Stimulated activated CD4-positive, alpha-beta T cell treated with anti-CD3 and anti-CD28 coated beads, TNF-alpha, amount 100 ng/mL, for 1 hour (primary cell): ENCODE measurements around the gene SPTA1.

ENCODE experiments used
- DNase-seq, 3 donors: peaks; one replicate each; pipeline ENCODE4 v3.0.0-alpha.2; 2020; ENCODE audit warnings: low read depth in 3 of 3, low spot score in 1 of 3

Gene SPTA1

DNA sequence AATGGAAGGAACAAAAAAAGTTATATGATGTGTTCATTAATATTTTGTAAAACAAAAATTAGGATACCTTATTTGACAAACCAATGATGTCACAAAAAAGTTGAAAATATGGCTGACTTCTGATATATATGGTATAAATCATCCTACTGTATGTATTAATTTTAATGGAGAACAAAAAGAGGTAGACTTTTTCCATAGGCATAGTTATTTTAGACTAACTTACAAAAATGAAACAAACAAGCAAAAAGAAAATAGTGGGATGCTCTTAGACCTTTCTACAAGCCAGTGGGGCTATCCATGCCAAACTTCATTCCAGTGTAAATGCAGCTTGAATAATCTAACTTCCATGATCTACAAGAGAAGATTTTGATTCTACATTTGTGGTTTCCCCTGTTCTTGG, 522 bp upstream of the SPTA1 start:
- DNase-seq, result no peak

DNA sequence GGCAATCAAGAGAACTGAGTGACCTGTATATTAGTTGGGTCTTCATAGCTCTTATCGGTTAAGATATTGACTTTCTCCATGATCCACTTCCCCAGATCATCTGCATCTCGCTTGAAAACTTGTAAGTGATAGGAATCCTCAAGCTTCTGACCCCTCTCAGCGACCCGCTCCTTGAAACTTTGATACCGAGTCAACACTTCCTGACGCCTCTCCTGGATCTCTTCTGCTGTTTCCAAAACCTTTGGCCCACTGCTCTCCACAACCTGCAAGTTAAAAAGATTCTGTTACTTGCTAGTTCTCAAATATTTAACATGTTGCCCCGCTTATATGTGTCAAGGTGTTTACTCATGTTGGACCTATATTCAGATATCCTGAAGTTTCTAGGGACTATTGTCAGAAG, 1.4 kb downstream of the SPTA1 start:
- DNase-seq, result no peak

DNA sequence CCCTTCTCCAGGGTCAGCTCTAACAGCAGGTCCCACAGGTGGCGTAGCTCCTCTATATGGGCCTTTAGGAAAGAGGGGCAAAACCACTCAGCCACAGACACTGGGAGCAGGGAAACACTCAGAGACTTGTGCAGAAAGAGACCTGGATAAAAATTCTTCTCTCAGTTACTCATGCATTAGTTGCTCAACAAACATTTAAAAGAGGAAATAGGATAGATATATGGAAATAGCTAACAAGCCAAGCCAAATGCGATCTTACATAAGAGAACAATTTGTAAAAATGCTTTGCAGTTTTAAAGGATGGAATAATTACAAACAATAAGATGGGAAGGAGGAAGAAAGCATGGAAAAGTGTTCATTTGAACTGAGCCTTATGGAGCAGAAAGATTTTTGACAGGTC, 4.9 kb downstream of the SPTA1 start:
- no peak for DNase-seq

- no peak for DNase-seq
Observed at GRCh38 chr1:158679289-158679688, 7.2 kb downstream of the SPTA1 start.

DNA sequence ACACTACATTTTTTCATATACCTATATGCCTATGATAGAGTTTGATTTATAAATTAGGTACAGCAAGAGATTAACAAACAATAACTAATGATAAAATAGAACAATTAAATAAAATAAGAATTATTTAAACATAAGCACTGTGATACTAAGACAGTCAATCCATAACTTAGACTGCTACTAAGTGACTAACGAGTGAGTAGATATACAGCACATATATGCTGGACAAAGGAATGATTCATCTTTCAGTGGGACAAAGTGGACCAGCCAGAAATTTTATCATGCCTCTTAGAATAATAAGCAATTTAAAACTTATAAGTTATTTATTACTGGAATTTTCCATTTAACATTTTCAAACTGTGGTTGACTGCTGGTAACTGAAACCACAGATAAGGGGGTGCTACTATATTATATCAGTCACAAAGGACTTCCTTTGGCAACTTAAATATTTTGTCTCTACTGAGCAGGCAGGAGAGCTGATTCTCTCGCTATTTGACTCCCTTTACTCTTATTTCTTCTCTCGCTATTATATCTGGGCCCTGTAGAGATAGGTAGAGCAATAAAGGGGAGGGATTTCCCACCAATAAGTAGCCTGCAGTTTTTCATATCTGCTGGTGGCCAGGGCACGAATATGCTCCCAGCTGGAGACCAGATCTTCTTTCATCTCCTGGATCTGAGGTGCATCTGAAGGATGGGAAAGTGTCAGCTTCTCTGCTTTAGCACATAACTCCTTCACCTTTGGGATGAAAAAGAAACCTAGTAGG, 10.8 kb downstream of the SPTA1 start:
- no peak for DNase-seq

- no peak for DNase-seq
Observed at GRCh38 chr1:158674302-158674701, 12.2 kb downstream of the SPTA1 start.

DNA sequence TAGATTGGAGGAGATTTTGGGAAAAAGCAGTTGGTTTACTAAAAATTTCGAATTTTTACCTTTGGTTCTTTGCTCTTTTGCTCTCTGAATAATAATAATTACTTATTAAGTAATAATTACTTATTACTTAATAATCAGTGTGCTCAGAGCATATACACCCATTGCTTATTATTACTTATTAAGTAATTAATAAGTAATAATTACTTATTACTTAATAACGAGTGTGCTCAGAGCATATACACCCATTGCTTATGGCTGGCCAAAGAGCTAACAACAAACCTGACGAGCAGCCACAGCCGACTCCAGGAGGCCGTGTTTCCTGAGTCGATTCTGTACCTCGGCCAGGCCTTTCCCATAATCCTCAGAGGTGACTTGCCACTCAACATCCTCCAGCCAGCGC, 20.5 kb downstream of the SPTA1 start:
- no peak for DNase-seq

- DNase-seq, result no peak
Observed at GRCh38 chr1:158654571-158654970, 31.9 kb downstream of the SPTA1 start.

DNA sequence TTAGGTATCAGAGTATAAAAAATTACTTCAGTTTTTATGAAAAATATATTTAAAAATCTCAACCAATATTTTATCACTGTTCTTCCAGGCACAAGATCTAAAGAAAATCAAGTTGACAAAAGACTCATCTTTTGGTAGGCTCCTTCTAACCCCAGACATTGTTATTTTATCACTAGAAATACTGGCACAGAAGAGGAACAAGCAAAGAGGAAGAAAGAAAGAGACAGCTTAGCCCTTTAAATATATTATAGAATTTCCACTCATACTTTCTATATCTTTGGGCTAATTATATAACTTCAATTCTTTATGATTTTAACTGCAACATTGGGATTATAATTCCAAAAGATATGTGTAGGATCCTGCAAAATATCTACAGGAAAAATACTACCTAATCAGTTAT, 32.4 kb downstream of the SPTA1 start:
- no peak for DNase-seq

- no peak for DNase-seq
Observed at GRCh38 chr1:158652721-158653334, 33.7 kb downstream of the SPTA1 start.

GRCh38 chr1:158649052-158649451, 37.5 kb downstream of the SPTA1 start:
- no peak for DNase-seq

DNA sequence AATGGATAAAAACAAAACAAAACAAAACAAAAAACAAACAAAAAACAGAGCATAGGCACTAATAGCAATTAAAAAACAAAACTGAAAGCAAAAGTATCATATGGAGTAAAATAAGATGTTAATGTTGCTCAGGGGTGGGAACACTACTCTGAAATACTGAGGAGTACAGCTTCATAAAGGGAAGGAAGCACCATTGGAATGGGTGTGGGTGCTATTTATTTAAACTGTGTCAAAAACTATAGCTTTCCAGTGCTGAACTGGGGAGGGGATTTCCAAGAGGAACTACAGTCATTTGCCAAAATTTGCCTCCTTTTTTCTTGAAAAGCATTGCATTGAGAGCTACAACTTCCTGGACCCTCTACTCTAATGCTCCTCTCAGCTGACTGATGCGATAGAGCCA, 40.0 kb downstream of the SPTA1 start:
- no peak for DNase-seq

GRCh38 chr1:158644449-158644848, 42.1 kb downstream of the SPTA1 start:
- no peak for DNase-seq

- no peak for DNase-seq
Observed at GRCh38 chr1:158638904-158639303, 47.6 kb downstream of the SPTA1 start.

GRCh38 chr1:158638146-158638545, 48.4 kb downstream of the SPTA1 start:
- DNase-seq, result no peak

- no peak for DNase-seq
Observed at GRCh38 chr1:158613764-158614163, 72.8 kb downstream of the SPTA1 start.

- no peak for DNase-seq
Observed at GRCh38 chr1:158611916-158612315, 74.6 kb downstream of the SPTA1 start.

DNA sequence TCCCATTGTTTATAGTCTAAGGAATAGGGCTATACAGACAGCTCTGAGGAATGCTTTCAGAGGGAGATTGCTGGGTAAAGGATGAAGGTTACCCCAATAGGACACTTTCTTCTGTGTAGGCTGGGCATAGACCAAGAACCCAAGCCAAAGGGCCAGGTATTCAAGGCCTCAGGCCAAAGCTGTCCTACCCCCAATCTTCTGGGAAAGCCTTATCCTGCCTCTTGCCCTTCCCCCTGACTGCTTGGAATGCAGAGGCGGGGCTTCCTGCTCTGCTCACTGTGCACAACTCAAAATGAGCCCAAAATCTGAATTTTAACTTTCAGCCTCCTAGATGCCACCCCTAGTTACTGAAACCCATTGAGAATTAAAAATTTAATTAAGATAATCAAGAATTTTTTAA, 79.2 kb downstream of the SPTA1 start:
- no peak for DNase-seq

GRCh38 chr1:158604968-158605367, 81.5 kb downstream of the SPTA1 start, which contains the start of gene OR10Z1:
OR10Z1 (plus strand) TSS chr1:158605268; CDS start chr1:158606439, 1,171 bp downstream.
- DNase-seq, result no peak

- DNase-seq, result no peak
Observed at GRCh38 chr1:158600735-158601134, 85.8 kb downstream of the SPTA1 start.

GRCh38 chr1:158586942-158587341, 99.6 kb downstream of the SPTA1 start:
- DNase-seq, result no peak

- no peak for DNase-seq
Observed at GRCh38 chr1:158583962-158584361, 102.6 kb downstream of the SPTA1 start.

DNA sequence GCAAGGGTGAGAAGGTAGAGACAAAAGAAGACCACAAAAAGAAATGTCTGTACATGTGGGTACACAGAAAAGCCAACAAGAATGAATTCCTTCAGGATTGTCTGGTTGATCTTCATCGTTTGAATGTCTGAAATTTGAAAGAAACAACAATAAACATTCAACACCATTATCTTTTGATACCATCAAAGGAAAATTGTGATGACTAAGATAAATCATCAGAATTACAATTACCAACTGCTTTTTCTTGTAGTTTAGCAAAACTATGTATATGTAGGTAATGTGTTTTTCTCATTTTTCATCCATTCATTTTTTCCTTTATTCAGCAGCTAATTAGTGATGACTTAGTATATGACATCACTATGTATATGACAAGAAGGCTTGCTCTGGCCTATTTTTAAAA, 106.8 kb downstream of the SPTA1 start, which contains the start of gene OR10X1:
Gene OR10X1, minus strand, starts transcription at position 167 of the 400 bp plus-strand sequence. Its CDS starts 0 bp downstream, at position 167.
- DNase-seq, result no peak
